Panc1 (cell line): ENCODE data around the gene MATN4. TPM values are rescaled to one million over a fixed set of nuclear protein-coding genes. Genes with fewer than 3 reads are reported as not detected.

Experiments
- ATAC-seq: fragments of 200-7000 bp; cut with Tn5 transposase; 2 replicates; pipeline ENCODE4 v1.9.1; 2020; ENCODE audit warnings: mild to moderate bottlenecking, moderate library complexity
- BruUV-seq: library from RNA; stranded (reverse); fragments of 400-500 nt; replicated peaks from 2 replicates; lab custom pipeline; 2021; lab: Mats Ljungman, UMichigan
- CTCF ChIA-PET: fragments of 300-600 bp; sonication (Branson Sonifier 250); formaldehyde crosslinking; loops from one replicate; lab custom pipeline; 2022; ENCODE audit warnings: antibody characterized with exemption; lab: Charles Lee
- POLR2A ChIA-PET: fragments of 300-600 bp; sonication (Branson Sonifier 250); formaldehyde crosslinking; loops from one replicate; lab custom pipeline; 2022; ENCODE audit warnings: antibody characterized with exemption; lab: Charles Lee
- DNase-seq: peaks from one replicate; pipeline ENCODE4 v3.0.0-alpha.2; 2010; ENCODE audit warnings: low read depth, low spot score
- H3K27ac ChIP-seq: 2 replicates; pipeline ENCODE4 v1.5.1; 2011; ENCODE audit warnings: mild to moderate bottlenecking, low read length, inconsistent platforms
- H3K27me3 ChIP-seq: fragments of 200-500 bp; sonication (Bioruptor generic); 2 replicates; pipeline ENCODE4 v1.6.0; 2014; ENCODE audit warnings: low read length, inconsistent platforms; ENCODE audit not compliant: control insufficient read depth, insufficient read depth
- H3K36me3 ChIP-seq: fragments of 200-500 bp; sonication (Bioruptor generic); 2 replicates; pipeline ENCODE4 v1.5.1; 2014; ENCODE audit warnings: inconsistent platforms, mild to moderate bottlenecking, low read length, moderate library complexity; ENCODE audit not compliant: control insufficient read depth, insufficient read depth
- H3K4me1 ChIP-seq: 2 replicates; pipeline ENCODE4 v1.5.1; 2011; ENCODE audit warnings: inconsistent platforms, mild to moderate bottlenecking, low read length, moderate library complexity; ENCODE audit not compliant: control insufficient read depth, insufficient read depth
- H3K4me3 ChIP-seq, 2 experiments: 2 replicates each; pipeline ENCODE4 v1.5.1; 2011 to 2012; ENCODE audit warnings: low read depth in 2 of 2, low read length in 2 of 2, mild to moderate bottlenecking in 2 of 2, inconsistent platforms in 1 of 2, moderate library complexity in 1 of 2
- H3K9me3 ChIP-seq: fragments of 200-500 bp; sonication (Bioruptor generic); 2 replicates; pipeline ENCODE4 v1.5.1; 2014; ENCODE audit warnings: low read depth, mild to moderate bottlenecking, inconsistent platforms, low read length, moderate library complexity; ENCODE audit not compliant: control insufficient read depth, insufficient read depth
- CTCF ChIP-seq: fragments of 450-650 bp; IDR thresholded peaks from 2 replicates; pipeline ENCODE4 v1.5.1; 2017; ENCODE audit warnings: mild to moderate bottlenecking
- POLR2AphosphoS5 ChIP-seq: IDR thresholded peaks from 2 replicates; pipeline ENCODE4 v1.6.1; 2012; ENCODE audit warnings: mild to moderate bottlenecking, low read depth, low read length, moderate library complexity
- REST ChIP-seq, 2 experiments: IDR thresholded peaks; 2 replicates each; pipeline ENCODE4 v1.6.1; 2011 to 2012; ENCODE audit warnings: low read depth in 2 of 2, control low read depth in 1 of 2, low read length in 1 of 2, mild to moderate bottlenecking in 1 of 2, moderate library complexity in 1 of 2; ENCODE audit not compliant: insufficient read depth in 1 of 2
- SIN3A ChIP-seq: IDR thresholded peaks from 2 replicates; pipeline ENCODE4 v1.6.1; 2012; ENCODE audit warnings: low read depth, mild to moderate bottlenecking, low read length, moderate library complexity, borderline replicate concordance; ENCODE audit not compliant: insufficient read depth
- TCF7L2 ChIP-seq: IDR thresholded peaks from 2 replicates; pipeline ENCODE4 v1.6.1; 2011; ENCODE audit warnings: mild to moderate bottlenecking, low read depth, low read length, inconsistent platforms
- in situ Hi-C: cut with HindIII; loops from 2 replicates; pipeline ENCODE4 v1.10.0; 2016; ENCODE audit warnings: low sequenced_read_pairs, low pct_unique_long_range_greater_than_20kb
- intact Hi-C: fragments of 100-400 bp; cut with micrococcal nuclease; formaldehyde crosslinking; loops from one replicate; pipeline ENCODE4 v1.10.0; 2022; ENCODE audit not compliant: unreplicated experiment
- total RNA-seq: library from RNA; stranded (reverse); gene quantifications from one replicate; pipeline ENCODE4 v1.2.1, GENCODE V29; 2021; ENCODE audit not compliant: unreplicated experiment

MATN4 gene
- total RNA-seq, 1 experiment from 2014 or later = 0.15 TPM

- ChIA-PET POLR2A (no interaction called here), CTCF (no interaction called here)
- no peak for DNase-seq
- H3K36me3 ChIP-seq = peaks cover 20% of the 10 kb centered on the region
- in situ Hi-C loops (no loop called here), intact Hi-C loops (loop anchor here (10.0 kb wide), 1 partner anchor 446 kb away; no protein-coding TSS in a partner anchor)
- H3K27ac ChIP-seq = no peak overlapping the region
- ATAC-seq = no peak
- H3K27me3 ChIP-seq = no peaks in the 10 kb centered on the region
- BruUV-seq = no TSS peak
- H3K9me3 ChIP-seq = no peaks in the 10 kb centered on the region
- no peaks in the 10 kb centered on the region for H3K4me1 ChIP-seq
- TF ChIP-seq CTCF (no peak), POLR2AphosphoS5 (no peak), SIN3A (no peak), REST (IDR thresholded peaks at IDR 0.05; ENCODE audit: insufficient read depth in 1 of 2, low read depth in 2 of 2, low read length in 1 of 2) (no peak), TCF7L2 (no peak)
- H3K4me3 ChIP-seq = no peak overlapping the region
Observed at GRCh38 chr20:45328451-45328850, 20.4 kb upstream of the MATN4 start.

GRCh38 chr20:45325371-45325770, 17.3 kb upstream of the MATN4 start:
- TF ChIP-seq SIN3A = no peak
- no peak for TF ChIP-seq POLR2AphosphoS5
- TF ChIP-seq REST (IDR thresholded peaks at IDR 0.05; ENCODE audit: insufficient read depth in 1 of 2, low read depth in 2 of 2, low read length in 1 of 2) = no peak
- TF ChIP-seq TCF7L2 = no peak
- no peak for TF ChIP-seq CTCF
- DNase-seq (no peak), ATAC-seq (no peak)
- Histone ChIP-seq H3K4me1 (peaks cover 6% of the 10 kb centered on the region), H3K27ac (no peak overlapping the region), H3K9me3 (no peaks in the 10 kb centered on the region), H3K4me3 (no peak overlapping the region), H3K36me3 (peaks cover 16% of the 10 kb centered on the region), H3K27me3 (no peaks in the 10 kb centered on the region)
- BruUV-seq = no TSS peak
- in situ Hi-C loops = no loop called here
- CTCF ChIA-PET = no interaction called here
- intact Hi-C loops = loop anchor here (10.0 kb wide), 1 partner anchor 449 kb away; no protein-coding TSS in a partner anchor
- POLR2A ChIA-PET = no interaction called here
